ENCODE measurements around the gene SLX4IP.

SLX4IP gene

GRCh38 chr20:10537850-10538480 is 102.9 kb downstream of the SLX4IP start:
- Histone ChIP-seq H3K79me2 (ENCODE audit: control insufficient read depth, insufficient read depth, low read length, unreplicated experiment) (peaks cover 9% of the 10 kb centered on the region), H3K27me3 (ENCODE audit: insufficient read depth, low read length) (no peaks in the 10 kb centered on the region), H3K4me3 (ENCODE audit: low read depth, low read length) (no peak overlapping the region), H3K4me1 (ENCODE audit: control insufficient read depth, insufficient read depth, low read length, unreplicated experiment) (peaks cover 42% of the 10 kb centered on the region), H2AFZ (ENCODE audit: low read length, unreplicated experiment) (no peak overlapping the region), H3K36me3 (ENCODE audit: insufficient read depth, low read length) (no peaks in the 10 kb centered on the region), H3K27ac (ENCODE audit: low read depth, low read length) (peak overlapping the region; percentile 33)

DNA sequence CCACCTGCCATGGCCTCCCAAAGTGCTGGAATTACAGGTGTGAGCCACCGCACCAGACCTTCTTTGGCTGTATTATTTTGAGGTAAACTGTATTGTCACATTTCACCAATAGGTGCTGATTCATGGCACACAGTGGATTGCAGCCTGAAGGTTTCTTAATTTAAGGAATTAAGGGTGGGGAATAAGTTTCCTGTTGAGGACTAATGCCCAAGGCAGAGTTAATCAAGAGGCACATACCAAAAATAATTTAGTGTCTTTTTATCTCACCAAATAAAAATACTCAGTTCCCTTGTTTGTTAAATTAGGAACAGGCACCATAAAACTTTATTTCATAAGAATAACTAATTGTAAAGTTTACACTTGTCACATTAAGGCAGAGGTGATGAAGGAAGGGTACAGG is 103.7 kb downstream of the SLX4IP start:
- Histone ChIP-seq H3K27me3 (ENCODE audit: insufficient read depth, low read length) (no peaks in the 10 kb centered on the region), H3K79me2 (ENCODE audit: control insufficient read depth, insufficient read depth, low read length, unreplicated experiment) (peaks cover 12% of the 10 kb centered on the region), H3K4me3 (ENCODE audit: low read depth, low read length) (no peak overlapping the region), H3K36me3 (ENCODE audit: insufficient read depth, low read length) (no peaks in the 10 kb centered on the region), H3K27ac (ENCODE audit: low read depth, low read length) (no peak overlapping the region), H2AFZ (ENCODE audit: low read length, unreplicated experiment) (no peak overlapping the region), H3K4me1 (ENCODE audit: control insufficient read depth, insufficient read depth, low read length, unreplicated experiment) (peaks cover 42% of the 10 kb centered on the region)

DNA sequence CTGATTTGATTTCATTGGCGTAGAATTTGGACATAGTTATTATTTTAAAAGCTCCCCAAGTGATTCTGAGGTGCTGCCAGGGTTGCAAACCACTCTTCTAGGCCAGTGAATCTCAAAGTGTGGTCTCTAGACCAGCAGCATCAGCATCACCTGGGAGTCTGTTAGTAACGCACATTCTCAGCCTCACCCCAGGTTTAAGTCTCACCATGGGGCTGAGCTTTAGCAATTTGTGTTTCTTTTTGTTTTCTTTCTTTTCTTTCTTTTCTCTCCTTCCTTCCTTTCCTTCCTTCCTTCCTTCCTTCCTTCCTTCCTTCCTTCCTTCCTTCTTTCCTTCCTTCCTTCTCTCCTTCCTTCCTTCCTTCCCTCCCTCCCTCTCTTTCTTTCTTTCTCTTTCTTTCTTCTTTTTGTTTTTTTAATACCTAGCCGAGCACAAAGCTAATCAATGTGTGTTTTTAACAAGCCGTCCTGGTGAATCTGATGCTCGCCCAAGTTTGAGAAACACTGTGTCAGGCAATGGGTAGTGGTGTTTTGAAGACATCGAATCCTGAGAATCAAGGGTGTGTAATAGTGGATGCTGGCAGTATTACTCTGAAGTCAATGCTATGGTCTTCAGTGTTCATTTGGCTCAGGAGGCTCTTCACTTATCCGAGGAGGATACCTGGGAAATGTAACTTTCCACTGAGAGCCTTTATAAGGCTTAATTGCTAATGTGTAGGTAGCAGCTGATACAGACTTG is 104.9 kb downstream of the SLX4IP start:
- Histone ChIP-seq H3K36me3 (ENCODE audit: insufficient read depth, low read length) (no peaks in the 10 kb centered on the region), H3K27me3 (ENCODE audit: insufficient read depth, low read length) (no peaks in the 10 kb centered on the region), H3K4me1 (ENCODE audit: control insufficient read depth, insufficient read depth, low read length, unreplicated experiment) (peaks cover 42% of the 10 kb centered on the region), H3K4me3 (ENCODE audit: low read depth, low read length) (peak overlapping the region; percentile 55; the same call in 1 of the 2 replicates), H3K79me2 (ENCODE audit: control insufficient read depth, insufficient read depth, low read length, unreplicated experiment) (peaks cover 12% of the 10 kb centered on the region), H3K27ac (ENCODE audit: low read depth, low read length) (peak overlapping the region; percentile 99), H2AFZ (ENCODE audit: low read length, unreplicated experiment) (no peak overlapping the region)

- Histone ChIP-seq H3K4me3 (ENCODE audit: low read depth, low read length) (peak overlapping the region; percentile 55), H2AFZ (ENCODE audit: low read length, unreplicated experiment) (peak overlapping the region; percentile 18), H3K27me3 (ENCODE audit: insufficient read depth, low read length) (no peaks in the 10 kb centered on the region), H3K27ac (ENCODE audit: low read depth, low read length) (peak overlapping the region; percentile 99), H3K79me2 (ENCODE audit: control insufficient read depth, insufficient read depth, low read length, unreplicated experiment) (peaks cover 12% of the 10 kb centered on the region), H3K4me1 (ENCODE audit: control insufficient read depth, insufficient read depth, low read length, unreplicated experiment) (peaks cover 42% of the 10 kb centered on the region), H3K36me3 (ENCODE audit: insufficient read depth, low read length) (no peaks in the 10 kb centered on the region)
Measured at GRCh38 chr20:10540636-10541493, 105.8 kb downstream of the SLX4IP start.

GRCh38 chr20:10541668-10542411 is 106.7 kb downstream of the SLX4IP start:
- Histone ChIP-seq H3K4me3 (ENCODE audit: low read depth, low read length) (no peak overlapping the region), H3K79me2 (ENCODE audit: control insufficient read depth, insufficient read depth, low read length, unreplicated experiment) (peaks cover 12% of the 10 kb centered on the region), H3K36me3 (ENCODE audit: insufficient read depth, low read length) (no peaks in the 10 kb centered on the region), H3K4me1 (ENCODE audit: control insufficient read depth, insufficient read depth, low read length, unreplicated experiment) (peaks cover 42% of the 10 kb centered on the region), H2AFZ (ENCODE audit: low read length, unreplicated experiment) (no peak overlapping the region), H3K27me3 (ENCODE audit: insufficient read depth, low read length) (no peaks in the 10 kb centered on the region), H3K27ac (ENCODE audit: low read depth, low read length) (peak overlapping the region; percentile 99)

GRCh38 chr20:10542442-10542841 is 107.3 kb downstream of the SLX4IP start:
- H3K4me1 ChIP-seq (ENCODE audit: control insufficient read depth, insufficient read depth, low read length, unreplicated experiment): peaks cover 45% of the 10 kb centered on the region
- H3K36me3 ChIP-seq (ENCODE audit: insufficient read depth, low read length): no peaks in the 10 kb centered on the region
- H2AFZ ChIP-seq (ENCODE audit: low read length, unreplicated experiment): no peak overlapping the region
- no peaks in the 10 kb centered on the region for H3K27me3 ChIP-seq (ENCODE audit: insufficient read depth, low read length)
- H3K4me3 ChIP-seq (ENCODE audit: low read depth, low read length): no peak overlapping the region
- no peak overlapping the region for H3K27ac ChIP-seq (ENCODE audit: low read depth, low read length)
- H3K79me2 ChIP-seq (ENCODE audit: control insufficient read depth, insufficient read depth, low read length, unreplicated experiment): peaks cover 12% of the 10 kb centered on the region

DNA sequence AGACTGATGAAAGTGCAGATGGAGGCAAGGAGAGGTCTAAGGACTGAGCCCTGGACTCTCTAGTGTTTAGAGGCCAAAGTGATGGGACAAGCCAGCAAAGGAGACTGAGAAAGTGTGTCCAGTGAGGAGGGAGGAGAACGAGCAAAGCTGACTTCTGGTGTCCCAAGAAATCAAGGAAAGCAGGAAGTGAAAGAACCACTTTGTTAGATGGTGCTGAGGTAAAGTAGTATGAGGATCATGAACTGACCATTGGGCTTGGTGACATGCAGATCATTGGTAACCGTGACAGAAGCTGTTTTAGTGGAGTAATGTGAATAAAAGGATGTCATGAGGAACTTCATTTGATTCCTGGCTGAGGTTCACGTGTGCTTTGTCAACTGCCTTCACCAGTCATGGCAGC is 108.4 kb downstream of the SLX4IP start:
- Histone ChIP-seq H3K36me3 (ENCODE audit: insufficient read depth, low read length) (no peaks in the 10 kb centered on the region), H3K4me1 (ENCODE audit: control insufficient read depth, insufficient read depth, low read length, unreplicated experiment) (peaks cover 40% of the 10 kb centered on the region), H3K27ac (ENCODE audit: low read depth, low read length) (no peak overlapping the region), H3K27me3 (ENCODE audit: insufficient read depth, low read length) (no peaks in the 10 kb centered on the region), H3K79me2 (ENCODE audit: control insufficient read depth, insufficient read depth, low read length, unreplicated experiment) (peaks cover 12% of the 10 kb centered on the region), H2AFZ (ENCODE audit: low read length, unreplicated experiment) (no peak overlapping the region), H3K4me3 (ENCODE audit: low read depth, low read length) (no peak overlapping the region)

- Histone ChIP-seq H3K4me3 (ENCODE audit: low read depth, low read length) (no peak overlapping the region), H3K4me1 (ENCODE audit: control insufficient read depth, insufficient read depth, low read length, unreplicated experiment) (peaks cover 12% of the 10 kb centered on the region), H3K27ac (ENCODE audit: low read depth, low read length) (no peak overlapping the region), H3K79me2 (ENCODE audit: control insufficient read depth, insufficient read depth, low read length, unreplicated experiment) (peaks cover 8% of the 10 kb centered on the region), H3K27me3 (ENCODE audit: insufficient read depth, low read length) (no peaks in the 10 kb centered on the region), H3K36me3 (ENCODE audit: insufficient read depth, low read length) (no peaks in the 10 kb centered on the region), H2AFZ (ENCODE audit: low read length, unreplicated experiment) (no peak overlapping the region)
Measured at GRCh38 chr20:10547276-10548114, 112.4 kb downstream of the SLX4IP start.

DNA sequence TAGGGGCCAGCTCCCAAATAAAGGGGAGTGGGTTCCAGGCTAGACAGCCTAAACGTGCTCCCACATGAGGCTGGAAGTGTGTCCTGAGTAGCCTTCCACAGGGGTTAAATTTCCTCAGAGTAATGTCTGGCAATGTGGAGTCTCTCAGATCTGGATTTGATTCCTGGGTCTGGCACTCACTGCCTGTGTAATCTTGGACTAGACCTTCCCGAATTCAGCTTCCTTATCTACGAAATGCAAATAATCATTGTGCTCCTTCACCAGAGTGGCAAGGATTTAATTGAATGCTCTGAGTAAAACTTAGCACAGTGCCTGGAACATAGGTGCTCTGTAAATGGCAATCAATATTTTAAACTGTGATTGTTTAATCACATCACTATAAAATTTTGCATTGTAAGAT is 114.4 kb downstream of the SLX4IP start:
- no peak overlapping the region for H3K27ac ChIP-seq (ENCODE audit: low read depth, low read length)
- H3K36me3 ChIP-seq (ENCODE audit: insufficient read depth, low read length): no peaks in the 10 kb centered on the region
- peaks cover 18% of the 10 kb centered on the region for H3K4me1 ChIP-seq (ENCODE audit: control insufficient read depth, insufficient read depth, low read length, unreplicated experiment)
- no peak overlapping the region for H2AFZ ChIP-seq (ENCODE audit: low read length, unreplicated experiment)
- no peaks in the 10 kb centered on the region for H3K27me3 ChIP-seq (ENCODE audit: insufficient read depth, low read length)
- no peak overlapping the region for H3K4me3 ChIP-seq (ENCODE audit: low read depth, low read length)
- no peaks in the 10 kb centered on the region for H3K79me2 ChIP-seq (ENCODE audit: control insufficient read depth, insufficient read depth, low read length, unreplicated experiment)

Data from ACC112 (cell line).